Loucy (cell line): ENCODE data around the gene ANKLE2.
"Not testable (repeated sequence)": the region's sequence is repeated elsewhere in the genome, so short reads cannot be mapped to it uniquely, and the experiment has no call there.

ENCODE experiments used
- CTCF ChIP-seq: fragments of 200-600 bp; sonication (generic); conservative IDR thresholded peaks from 2 replicates; pipeline ENCODE4 v1.5.1; 2014; ENCODE audit warnings: mild to moderate bottlenecking, antibody characterized with exemption, low read length
- EZH2phosphoT487 ChIP-seq: fragments of 200-600 bp; IDR thresholded peaks from 2 replicates; pipeline ENCODE4 v1.6.1; 2018; ENCODE audit warnings: antibody characterized with exemption, mild to moderate bottlenecking, moderate library complexity, borderline replicate concordance

DNA sequence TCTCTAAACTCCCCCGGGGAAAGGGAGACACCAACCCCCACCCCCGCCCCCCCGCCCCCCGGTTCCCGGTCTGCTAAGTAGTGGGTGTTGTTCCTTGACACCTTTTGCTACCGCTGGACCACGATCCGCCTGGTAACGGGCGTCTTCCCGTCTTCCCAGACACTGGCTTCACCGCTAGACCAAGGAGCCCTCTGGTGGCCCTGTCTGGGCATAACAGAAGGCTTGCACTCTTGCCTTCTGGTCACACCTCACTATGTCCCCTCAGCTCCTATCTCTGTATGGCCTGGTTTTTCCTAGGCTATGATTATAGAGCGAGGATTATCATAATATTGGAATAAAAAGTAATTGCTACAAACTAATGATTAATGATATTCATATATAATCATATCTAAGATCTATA lies 47.8 kb upstream of the ANKLE2 start:
- TF ChIP-seq CTCF: peak; percentile 30; the same call in 1 of the 2 replicates
- not testable (repeated sequence) for TF ChIP-seq EZH2phosphoT487
